Measurements from ENCODE around the gene FSD1L.

The FSD1L gene

GRCh38 chr9:105447814-105448812 is at the start of gene FSD1L:
Gene FSD1L (plus strand): TSS chr9:105448034. CDS start chr9:105448221, 187 bp downstream.
- peak within 1 kb of the TSS; percentile 88 for H3K4me3 ChIP-seq (ENCODE audit: low read length)
- TF ChIP-seq CTCF (conservative IDR thresholded peaks at IDR 0.05; ENCODE audit: low read length) = peak; percentile 55
- DNase-seq (ENCODE audit: low read depth) = peak; percentile 92

- no peak overlapping the region for H3K4me3 ChIP-seq (ENCODE audit: low read length)
- no peak for TF ChIP-seq CTCF (conservative IDR thresholded peaks at IDR 0.05; ENCODE audit: low read length)
- no peak for DNase-seq (ENCODE audit: low read depth)
Measured at GRCh38 chr9:105399117-105399516, 48.7 kb upstream of the FSD1L start.

GRCh38 chr9:105401651-105402050 is 46.2 kb upstream of the FSD1L start:
- DNase-seq (ENCODE audit: low read depth) = peak; percentile 48
- no peak overlapping the region for H3K4me3 ChIP-seq (ENCODE audit: low read length)
- peak; percentile 34 for TF ChIP-seq CTCF (conservative IDR thresholded peaks at IDR 0.05; ENCODE audit: low read length)

- TF ChIP-seq CTCF (conservative IDR thresholded peaks at IDR 0.05; ENCODE audit: low read length) = no peak
- H3K4me3 ChIP-seq (ENCODE audit: low read length) = no peak overlapping the region
- DNase-seq (ENCODE audit: low read depth) = no peak
Measured at GRCh38 chr9:105403552-105404248, 44.1 kb upstream of the FSD1L start.

GRCh38 chr9:105405514-105406131 is 42.2 kb upstream of the FSD1L start:
- DNase-seq (ENCODE audit: low read depth) = peak; percentile 67
- H3K4me3 ChIP-seq (ENCODE audit: low read length) = no peak overlapping the region
- no peak for TF ChIP-seq CTCF (conservative IDR thresholded peaks at IDR 0.05; ENCODE audit: low read length)

- no peak for TF ChIP-seq CTCF (conservative IDR thresholded peaks at IDR 0.05; ENCODE audit: low read length)
- H3K4me3 ChIP-seq (ENCODE audit: low read length) = no peak overlapping the region
- DNase-seq (ENCODE audit: low read depth) = no peak
Measured at GRCh38 chr9:105406369-105406768, 41.5 kb upstream of the FSD1L start.

Measured in AG10803 (cell line).